ENCODE data around the gene SMPDL3B.

SMPDL3B gene

GRCh38 chr1:27906759-27907158 lies 28.0 kb upstream of the SMPDL3B start:
- H3K9me2 ChIP-seq (replicated peaks; ENCODE audit: low read depth, low read length) = no peaks in the 10 kb centered on the region
- no peak overlapping the region for H3K4me2 ChIP-seq (ENCODE audit: low read depth, low read length, poor library complexity, severe bottlenecking)
- peaks cover 37% of the 10 kb centered on the region; the same call in 1 of the 2 replicates for H3K36me3 ChIP-seq (ENCODE audit: insufficient read depth, low read length)
- H3K9ac ChIP-seq (ENCODE audit: low read depth, low read length, poor library complexity, severe bottlenecking) = no peak overlapping the region
- no peaks in the 10 kb centered on the region for H3K27me3 ChIP-seq (ENCODE audit: insufficient read depth, low read length, poor library complexity, severe bottlenecking)
- TF ChIP-seq EZH2phosphoT487 (IDR thresholded peaks at IDR 0.05; ENCODE audit: borderline replicate concordance) = no peak
- no peaks in the 10 kb centered on the region for H3K9me3 ChIP-seq (ENCODE audit: insufficient read depth, low read depth, low read length)
- peaks cover 2% of the 10 kb centered on the region for H3K4me1 ChIP-seq (ENCODE audit: insufficient read depth, low read length, poor library complexity, severe bottlenecking)
- H3K4me3 ChIP-seq (ENCODE audit: low read length, poor library complexity, severe bottlenecking) = no peak overlapping the region
- no peaks in the 10 kb centered on the region for H3F3A ChIP-seq (ENCODE audit: low read depth)
- peaks cover 5% of the 10 kb centered on the region for H4K20me1 ChIP-seq (ENCODE audit: insufficient read depth, low read length, poor library complexity, severe bottlenecking)
- no peak overlapping the region for H2AFZ ChIP-seq (ENCODE audit: low read length)
- peaks cover 8% of the 10 kb centered on the region; the same call in 1 of the 2 replicates for H3K79me2 ChIP-seq (ENCODE audit: insufficient read depth, low read length)

- Histone ChIP-seq H4K20me1 (ENCODE audit: insufficient read depth, low read length, poor library complexity, severe bottlenecking) (peaks cover 8% of the 10 kb centered on the region), H3K27me3 (ENCODE audit: insufficient read depth, low read length, poor library complexity, severe bottlenecking) (no peaks in the 10 kb centered on the region), H3K9me3 (ENCODE audit: insufficient read depth, low read depth, low read length) (no peaks in the 10 kb centered on the region), H3K9ac (ENCODE audit: low read depth, low read length, poor library complexity, severe bottlenecking) (no peak overlapping the region), H3K9me2 (replicated peaks; ENCODE audit: low read depth, low read length) (no peaks in the 10 kb centered on the region), H3K79me2 (ENCODE audit: insufficient read depth, low read length) (peaks cover 39% of the 10 kb centered on the region), H2AFZ (ENCODE audit: low read length) (no peak overlapping the region), H3F3A (ENCODE audit: low read depth) (no peaks in the 10 kb centered on the region), H3K4me2 (ENCODE audit: low read depth, low read length, poor library complexity, severe bottlenecking) (peak overlapping the region; percentile 91), H3K36me3 (ENCODE audit: insufficient read depth, low read length) (peaks cover 11% of the 10 kb centered on the region; the same call in 1 of the 2 replicates), H3K4me1 (ENCODE audit: insufficient read depth, low read length, poor library complexity, severe bottlenecking) (peaks cover 20% of the 10 kb centered on the region), H3K4me3 (ENCODE audit: low read length, poor library complexity, severe bottlenecking) (peak overlapping the region; percentile 20)
- TF ChIP-seq EZH2phosphoT487 (IDR thresholded peaks at IDR 0.05; ENCODE audit: borderline replicate concordance) = no peak
- TF ChIP-seq, protein P1, sequence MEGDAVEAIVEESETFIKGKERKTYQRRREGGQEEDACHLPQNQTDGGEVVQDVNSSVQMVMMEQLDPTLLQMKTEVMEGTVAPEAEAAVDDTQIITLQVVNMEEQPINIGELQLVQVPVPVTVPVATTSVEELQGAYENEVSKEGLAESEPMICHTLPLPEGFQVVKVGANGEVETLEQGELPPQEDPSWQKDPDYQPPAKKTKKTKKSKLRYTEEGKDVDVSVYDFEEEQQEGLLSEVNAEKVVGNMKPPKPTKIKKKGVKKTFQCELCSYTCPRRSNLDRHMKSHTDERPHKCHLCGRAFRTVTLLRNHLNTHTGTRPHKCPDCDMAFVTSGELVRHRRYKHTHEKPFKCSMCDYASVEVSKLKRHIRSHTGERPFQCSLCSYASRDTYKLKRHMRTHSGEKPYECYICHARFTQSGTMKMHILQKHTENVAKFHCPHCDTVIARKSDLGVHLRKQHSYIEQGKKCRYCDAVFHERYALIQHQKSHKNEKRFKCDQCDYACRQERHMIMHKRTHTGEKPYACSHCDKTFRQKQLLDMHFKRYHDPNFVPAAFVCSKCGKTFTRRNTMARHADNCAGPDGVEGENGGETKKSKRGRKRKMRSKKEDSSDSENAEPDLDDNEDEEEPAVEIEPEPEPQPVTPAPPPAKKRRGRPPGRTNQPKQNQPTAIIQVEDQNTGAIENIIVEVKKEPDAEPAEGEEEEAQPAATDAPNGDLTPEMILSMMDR (conservative IDR thresholded peaks at IDR 0.05; ENCODE audit: low read length) = no peak
Measured at GRCh38 chr1:27912429-27912828, 22.4 kb upstream of the SMPDL3B start.

DNA sequence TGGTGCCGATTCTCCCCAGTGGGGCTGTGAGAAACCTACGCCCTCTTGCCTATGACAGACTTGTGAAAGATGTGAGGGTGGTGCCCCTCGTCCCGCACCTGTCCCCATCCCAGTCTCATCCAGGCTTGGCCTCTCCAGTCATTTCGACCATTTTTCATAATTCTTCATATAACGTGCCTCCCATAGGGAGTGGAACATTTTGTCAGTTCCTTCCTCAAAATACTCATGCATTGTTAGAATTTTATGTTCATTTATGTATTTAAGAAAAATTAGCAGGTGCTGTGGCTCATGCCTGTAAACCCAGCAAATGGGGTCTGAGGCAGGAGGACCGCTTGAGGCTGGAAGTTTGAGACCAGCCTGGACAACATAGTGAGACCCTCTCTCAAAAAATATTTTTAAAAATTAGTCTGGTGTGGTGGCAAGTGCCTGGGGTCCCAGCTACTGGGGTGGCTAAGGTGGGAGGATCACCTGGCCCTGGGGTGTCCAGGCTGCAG lies 19.7 kb upstream of the SMPDL3B start:
- no peaks in the 10 kb centered on the region for H3K9me3 ChIP-seq (ENCODE audit: insufficient read depth, low read depth, low read length)
- peaks cover 3% of the 10 kb centered on the region for H4K20me1 ChIP-seq (ENCODE audit: insufficient read depth, low read length, poor library complexity, severe bottlenecking)
- H3K9ac ChIP-seq (ENCODE audit: low read depth, low read length, poor library complexity, severe bottlenecking) = no peak overlapping the region
- TF ChIP-seq EZH2phosphoT487 (IDR thresholded peaks at IDR 0.05; ENCODE audit: borderline replicate concordance) = no peak
- TF ChIP-seq, protein P1 (conservative IDR thresholded peaks at IDR 0.05; ENCODE audit: low read length) = no peak
- H3K4me2 ChIP-seq (ENCODE audit: low read depth, low read length, poor library complexity, severe bottlenecking) = peak overlapping the region; percentile 91
- H3K4me3 ChIP-seq (ENCODE audit: low read length, poor library complexity, severe bottlenecking) = peak overlapping the region; percentile 93
- H3K27me3 ChIP-seq (ENCODE audit: insufficient read depth, low read length, poor library complexity, severe bottlenecking) = no peaks in the 10 kb centered on the region
- no peaks in the 10 kb centered on the region for H3K9me2 ChIP-seq (replicated peaks; ENCODE audit: low read depth, low read length)
- peak overlapping the region; percentile 97 for H2AFZ ChIP-seq (ENCODE audit: low read length)
- no peaks in the 10 kb centered on the region; the same call in 1 of the 2 replicates for H3K36me3 ChIP-seq (ENCODE audit: insufficient read depth, low read length)
- H3F3A ChIP-seq (ENCODE audit: low read depth) = no peaks in the 10 kb centered on the region
- peaks cover 39% of the 10 kb centered on the region for H3K79me2 ChIP-seq (ENCODE audit: insufficient read depth, low read length)
- peaks cover 20% of the 10 kb centered on the region for H3K4me1 ChIP-seq (ENCODE audit: insufficient read depth, low read length, poor library complexity, severe bottlenecking)

DNA sequence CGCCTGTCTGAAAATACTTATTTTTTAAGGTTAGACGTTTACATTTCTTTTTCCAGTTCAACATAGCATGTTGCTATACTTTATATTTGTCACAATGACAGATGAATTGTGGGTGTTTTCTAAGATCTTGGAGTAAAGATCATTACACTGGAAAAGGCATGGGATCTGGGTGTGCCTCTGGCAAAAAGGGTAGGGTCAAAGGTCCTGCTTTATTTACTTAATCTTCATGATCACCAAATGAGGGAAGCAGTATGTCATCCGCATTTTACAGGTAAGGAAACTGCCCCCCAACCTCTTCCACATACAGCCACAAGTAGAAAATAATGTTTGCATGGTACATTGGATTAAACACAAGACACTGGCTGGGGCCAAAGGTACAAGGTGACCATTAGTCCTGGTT lies 12.5 kb upstream of the SMPDL3B start:
- H2AFZ ChIP-seq (ENCODE audit: low read length) = no peak overlapping the region
- TF ChIP-seq, protein P1 (conservative IDR thresholded peaks at IDR 0.05; ENCODE audit: low read length) = no peak
- no peak for TF ChIP-seq EZH2phosphoT487 (IDR thresholded peaks at IDR 0.05; ENCODE audit: borderline replicate concordance)

More for the DNA sequence above, 12.5 kb upstream of the SMPDL3B start:
- no peaks in the 10 kb centered on the region for H3K27me3 ChIP-seq (ENCODE audit: insufficient read depth, low read length, poor library complexity, severe bottlenecking)
- no peaks in the 10 kb centered on the region for H4K20me1 ChIP-seq (ENCODE audit: insufficient read depth, low read length, poor library complexity, severe bottlenecking)
- H3K36me3 ChIP-seq (ENCODE audit: insufficient read depth, low read length) = no peaks in the 10 kb centered on the region
- H3K4me1 ChIP-seq (ENCODE audit: insufficient read depth, low read length, poor library complexity, severe bottlenecking) = no peaks in the 10 kb centered on the region
- no peaks in the 10 kb centered on the region for H3K9me2 ChIP-seq (replicated peaks; ENCODE audit: low read depth, low read length)
- H3K79me2 ChIP-seq (ENCODE audit: insufficient read depth, low read length) = no peaks in the 10 kb centered on the region
- no peak overlapping the region for H3K4me3 ChIP-seq (ENCODE audit: low read length, poor library complexity, severe bottlenecking)
- H3F3A ChIP-seq (ENCODE audit: low read depth) = no peaks in the 10 kb centered on the region
- H3K9ac ChIP-seq (ENCODE audit: low read depth, low read length, poor library complexity, severe bottlenecking) = no peak overlapping the region
- H3K9me3 ChIP-seq (ENCODE audit: insufficient read depth, low read depth, low read length) = no peaks in the 10 kb centered on the region
- H3K4me2 ChIP-seq (ENCODE audit: low read depth, low read length, poor library complexity, severe bottlenecking) = no peak overlapping the region

Measured in Loucy (cell line).